ENCODE results near the gene MARCHF10. TPM values are rescaled to one million over a fixed set of nuclear protein-coding genes. Genes with fewer than 3 reads are reported as not detected.
"Not testable (repeated sequence)": the region's sequence is repeated elsewhere in the genome, so short reads cannot be mapped to it uniquely, and the experiment has no call there.

The MARCHF10 gene
- polyA plus RNA-seq, 1 donor from 2014 or later, result 0.27 TPM

DNA sequence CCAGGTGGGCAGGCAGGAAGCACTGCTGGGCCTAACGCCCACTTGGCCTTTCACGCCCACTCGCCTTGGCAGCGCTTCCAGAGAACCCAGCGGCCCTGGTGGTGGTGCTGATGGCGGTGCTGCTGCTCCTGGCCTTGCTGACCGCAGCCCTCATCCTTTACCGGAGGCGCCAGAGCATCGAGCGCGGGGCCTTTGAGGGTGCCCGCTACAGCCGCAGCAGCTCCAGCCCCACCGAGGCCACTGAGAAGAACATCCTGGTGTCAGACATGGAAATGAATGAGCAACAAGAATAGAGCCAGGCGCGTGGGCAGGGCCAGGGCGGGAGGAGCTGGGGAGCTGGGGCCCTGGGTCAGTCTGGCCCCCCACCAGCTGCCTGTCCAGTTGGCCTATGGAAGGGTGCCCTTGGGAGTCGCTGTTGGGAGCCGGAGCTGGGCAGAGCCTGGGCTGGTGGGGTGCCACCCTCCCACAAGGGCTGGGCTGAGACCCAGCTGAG is 115.9 kb downstream of the MARCHF10 start:
- Histone ChIP-seq H3K36me3 (ENCODE audit: insufficient read depth, low read length) (no peaks in the 10 kb centered on the region), H4K20me1 (ENCODE audit: insufficient read depth) (no peaks in the 10 kb centered on the region), H3K9me2 (ENCODE audit: insufficient read depth, low read length) (no peaks in the 10 kb centered on the region), H3K79me2 (replicated peaks; ENCODE audit: insufficient read depth, low read length) (no peaks in the 10 kb centered on the region), H3K4me2 (ENCODE audit: low read length) (no peak overlapping the region), H3K9me3 (ENCODE audit: low read length) (no peaks in the 10 kb centered on the region), H3K27ac (ENCODE audit: low read length) (no peak overlapping the region), H3K27me3 (ENCODE audit: insufficient read depth, low read depth, low read length) (no peaks in the 10 kb centered on the region), H3K4me3 (ENCODE audit: low read length) (no peak overlapping the region), H2AFZ (ENCODE audit: low read depth, low read length) (no peak overlapping the region), H3F3A (ENCODE audit: insufficient read depth, low read length, poor library complexity, severe bottlenecking) (no peaks in the 10 kb centered on the region), H3K9ac (ENCODE audit: low read length) (no peak overlapping the region)
- no peak for TF ChIP-seq EP300 (conservative IDR thresholded peaks at IDR 0.05; ENCODE audit: poor library complexity, severe bottlenecking)
- TF ChIP-seq POLR2AphosphoS5 (IDR thresholded peaks at IDR 0.05), result no peak
- TF ChIP-seq TAF1 (IDR thresholded peaks at IDR 0.05; ENCODE audit: low read depth), result no peak
- no peak for TF ChIP-seq SMC3 (conservative IDR thresholded peaks at IDR 0.05; ENCODE audit: poor library complexity)
- TF ChIP-seq MXI1 (conservative IDR thresholded peaks at IDR 0.05; ENCODE audit: poor library complexity, severe bottlenecking), result no peak
- TF ChIP-seq, protein P1, sequence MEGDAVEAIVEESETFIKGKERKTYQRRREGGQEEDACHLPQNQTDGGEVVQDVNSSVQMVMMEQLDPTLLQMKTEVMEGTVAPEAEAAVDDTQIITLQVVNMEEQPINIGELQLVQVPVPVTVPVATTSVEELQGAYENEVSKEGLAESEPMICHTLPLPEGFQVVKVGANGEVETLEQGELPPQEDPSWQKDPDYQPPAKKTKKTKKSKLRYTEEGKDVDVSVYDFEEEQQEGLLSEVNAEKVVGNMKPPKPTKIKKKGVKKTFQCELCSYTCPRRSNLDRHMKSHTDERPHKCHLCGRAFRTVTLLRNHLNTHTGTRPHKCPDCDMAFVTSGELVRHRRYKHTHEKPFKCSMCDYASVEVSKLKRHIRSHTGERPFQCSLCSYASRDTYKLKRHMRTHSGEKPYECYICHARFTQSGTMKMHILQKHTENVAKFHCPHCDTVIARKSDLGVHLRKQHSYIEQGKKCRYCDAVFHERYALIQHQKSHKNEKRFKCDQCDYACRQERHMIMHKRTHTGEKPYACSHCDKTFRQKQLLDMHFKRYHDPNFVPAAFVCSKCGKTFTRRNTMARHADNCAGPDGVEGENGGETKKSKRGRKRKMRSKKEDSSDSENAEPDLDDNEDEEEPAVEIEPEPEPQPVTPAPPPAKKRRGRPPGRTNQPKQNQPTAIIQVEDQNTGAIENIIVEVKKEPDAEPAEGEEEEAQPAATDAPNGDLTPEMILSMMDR (IDR thresholded peaks at IDR 0.05; ENCODE audit: poor library complexity, severe bottlenecking), result no peak
- TF ChIP-seq, protein P2, sequence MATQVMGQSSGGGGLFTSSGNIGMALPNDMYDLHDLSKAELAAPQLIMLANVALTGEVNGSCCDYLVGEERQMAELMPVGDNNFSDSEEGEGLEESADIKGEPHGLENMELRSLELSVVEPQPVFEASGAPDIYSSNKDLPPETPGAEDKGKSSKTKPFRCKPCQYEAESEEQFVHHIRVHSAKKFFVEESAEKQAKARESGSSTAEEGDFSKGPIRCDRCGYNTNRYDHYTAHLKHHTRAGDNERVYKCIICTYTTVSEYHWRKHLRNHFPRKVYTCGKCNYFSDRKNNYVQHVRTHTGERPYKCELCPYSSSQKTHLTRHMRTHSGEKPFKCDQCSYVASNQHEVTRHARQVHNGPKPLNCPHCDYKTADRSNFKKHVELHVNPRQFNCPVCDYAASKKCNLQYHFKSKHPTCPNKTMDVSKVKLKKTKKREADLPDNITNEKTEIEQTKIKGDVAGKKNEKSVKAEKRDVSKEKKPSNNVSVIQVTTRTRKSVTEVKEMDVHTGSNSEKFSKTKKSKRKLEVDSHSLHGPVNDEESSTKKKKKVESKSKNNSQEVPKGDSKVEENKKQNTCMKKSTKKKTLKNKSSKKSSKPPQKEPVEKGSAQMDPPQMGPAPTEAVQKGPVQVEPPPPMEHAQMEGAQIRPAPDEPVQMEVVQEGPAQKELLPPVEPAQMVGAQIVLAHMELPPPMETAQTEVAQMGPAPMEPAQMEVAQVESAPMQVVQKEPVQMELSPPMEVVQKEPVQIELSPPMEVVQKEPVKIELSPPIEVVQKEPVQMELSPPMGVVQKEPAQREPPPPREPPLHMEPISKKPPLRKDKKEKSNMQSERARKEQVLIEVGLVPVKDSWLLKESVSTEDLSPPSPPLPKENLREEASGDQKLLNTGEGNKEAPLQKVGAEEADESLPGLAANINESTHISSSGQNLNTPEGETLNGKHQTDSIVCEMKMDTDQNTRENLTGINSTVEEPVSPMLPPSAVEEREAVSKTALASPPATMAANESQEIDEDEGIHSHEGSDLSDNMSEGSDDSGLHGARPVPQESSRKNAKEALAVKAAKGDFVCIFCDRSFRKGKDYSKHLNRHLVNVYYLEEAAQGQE (IDR thresholded peaks at IDR 0.05; ENCODE audit: borderline replicate concordance), result no peak
- no peak for TF ChIP-seq EZH2 (IDR thresholded peaks at IDR 0.05; ENCODE audit: borderline replicate concordance, insufficient read depth, low read length, poor library complexity, severe bottlenecking)
- TF ChIP-seq RAD21 (conservative IDR thresholded peaks at IDR 0.05), result no peak

DNA sequence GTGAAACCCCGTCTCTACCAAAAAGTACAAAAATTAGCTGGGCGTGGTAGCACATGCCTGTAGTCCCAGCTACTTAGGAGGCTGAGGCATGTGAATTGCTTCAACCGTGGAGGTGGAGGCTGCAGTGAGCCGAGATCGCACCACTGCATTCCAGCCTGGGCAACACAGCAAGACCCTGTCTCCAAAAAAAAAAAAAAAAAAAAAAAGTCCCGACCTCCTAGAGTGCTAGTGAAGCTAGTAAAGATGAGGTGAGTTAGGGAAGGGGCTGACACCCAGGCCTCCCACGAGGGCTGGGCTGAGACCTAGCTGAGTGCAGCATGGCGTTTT is 116.6 kb downstream of the MARCHF10 start:
- H3K79me2 ChIP-seq (replicated peaks; ENCODE audit: insufficient read depth, low read length); H3K9me2 ChIP-seq (ENCODE audit: insufficient read depth, low read length); H3K9me3 ChIP-seq (ENCODE audit: low read length); H3K9ac ChIP-seq (ENCODE audit: low read length); H2AFZ ChIP-seq (ENCODE audit: low read depth, low read length); H3K27me3 ChIP-seq (ENCODE audit: insufficient read depth, low read depth, low read length); H4K20me1 ChIP-seq (ENCODE audit: insufficient read depth); H3K27ac ChIP-seq (ENCODE audit: low read length); H3K36me3 ChIP-seq (ENCODE audit: insufficient read depth, low read length); H3K4me3 ChIP-seq (ENCODE audit: low read length); H3K4me2 ChIP-seq (ENCODE audit: low read length); H3F3A ChIP-seq (ENCODE audit: insufficient read depth, low read length, poor library complexity, severe bottlenecking): not testable (repeated sequence)

Data from neural cell (in vitro differentiated cells).